GM12874 (cell line): ENCODE data around the gene ZBTB9.
A peak's percentile ranks its signal among the peaks of the same experiment; 100 is the strongest.

Source experiments
- CTCF ChIP-seq: IDR thresholded peaks from 2 replicates; pipeline ENCODE4 v1.5.1; 2011; ENCODE audit warnings: low read depth, mild to moderate bottlenecking, control low read depth, low read length, moderate library complexity; ENCODE audit not compliant: insufficient read depth

Gene ZBTB9

GRCh38 chr6:33421344-33421643 lies 33.1 kb upstream of the ZBTB9 start:
- no peak for TF ChIP-seq CTCF

- TF ChIP-seq CTCF, result no peak
These were observed 30.6 kb upstream of the ZBTB9 start for GRCh38 chr6:33423777-33424176.

GRCh38 chr6:33424855-33425667 lies 29.3 kb upstream of the ZBTB9 start:
- no peak for TF ChIP-seq CTCF

GRCh38 chr6:33425668-33426577 lies 28.5 kb upstream of the ZBTB9 start:
- TF ChIP-seq CTCF, result peak; percentile 71

GRCh38 chr6:33426590-33427511 lies 27.5 kb upstream of the ZBTB9 start:
- no peak for TF ChIP-seq CTCF

- no peak for TF ChIP-seq CTCF
These were observed 26.7 kb upstream of the ZBTB9 start for GRCh38 chr6:33427585-33428223.
